DOHH2 (cell line): ENCODE results near the gene SMARCC2.

ENCODE experiments used
- H3F3A ChIP-seq: fragments of 200-600 bp; sonication (generic), shearing (Covaris generic); 2 replicates; pipeline ENCODE4 v1.6.0; 2016; ENCODE audit warnings: antibody characterized with exemption, mild to moderate bottlenecking; ENCODE audit not compliant: control insufficient read depth, insufficient read depth
- H3K27ac ChIP-seq: fragments of 200-600 bp; sonication (generic); 2 replicates; pipeline ENCODE4 v1.5.1; 2014; ENCODE audit warnings: low read depth, mild to moderate bottlenecking, low read length, moderate library complexity
- H3K27me3 ChIP-seq: fragments of 200-600 bp; sonication (generic); 2 replicates; pipeline ENCODE4 v1.6.1; 2014; ENCODE audit warnings: mild to moderate bottlenecking, low read length, mixed read lengths; ENCODE audit not compliant: control insufficient read depth
- H3K36me3 ChIP-seq: fragments of 200-600 bp; sonication (generic); 2 replicates; pipeline ENCODE4 v1.6.1; 2014; ENCODE audit warnings: mild to moderate bottlenecking, low read length, moderate library complexity, mixed read lengths; ENCODE audit not compliant: control insufficient read depth
- H3K4me1 ChIP-seq: fragments of 200-600 bp; sonication (generic); 2 replicates; pipeline ENCODE4 v1.6.1; 2014; ENCODE audit warnings: mild to moderate bottlenecking, low read length, mixed read lengths; ENCODE audit not compliant: control insufficient read depth
- H3K4me2 ChIP-seq: fragments of 200-600 bp; sonication (generic); 2 replicates; pipeline ENCODE4 v1.6.0; 2014; ENCODE audit warnings: mild to moderate bottlenecking, low read length, moderate library complexity
- H3K4me3 ChIP-seq: fragments of 200-600 bp; sonication (generic); 2 replicates; pipeline ENCODE4 v1.5.1; 2014; ENCODE audit warnings: mild to moderate bottlenecking, low read length, mixed read lengths
- H3K79me2 ChIP-seq: fragments of 200-600 bp; sonication (generic); 2 replicates; pipeline ENCODE4 v1.6.1; 2014; ENCODE audit warnings: mild to moderate bottlenecking, low read length, mixed read lengths; ENCODE audit not compliant: control insufficient read depth
- H3K9me2 ChIP-seq: fragments of 200-600 bp; sonication (generic); replicated peaks from 2 replicates; pipeline ENCODE4 v1.6.1; 2014; ENCODE audit warnings: mild to moderate bottlenecking, low read length, mixed read lengths; ENCODE audit not compliant: control insufficient read depth
- H3K9me3 ChIP-seq: fragments of 200-600 bp; sonication (generic); 2 replicates; pipeline ENCODE4 v1.6.1; 2014; ENCODE audit warnings: antibody characterized with exemption, low read length, mixed read lengths; ENCODE audit not compliant: control insufficient read depth, insufficient read depth
- H4K20me1 ChIP-seq: fragments of 200-600 bp; sonication (generic); 2 replicates; pipeline ENCODE4 v1.6.0; 2014; ENCODE audit warnings: low read depth, mild to moderate bottlenecking, antibody characterized with exemption, low read length, moderate library complexity; ENCODE audit not compliant: control insufficient read depth, insufficient read depth
- EZH2phosphoT487 ChIP-seq: fragments of 200-600 bp; sonication (generic); IDR thresholded peaks from 2 replicates; pipeline ENCODE4 v1.6.1; 2017; ENCODE audit warnings: borderline replicate concordance, mild to moderate bottlenecking, antibody characterized with exemption, low read length, moderate library complexity, mixed read lengths
- TF ChIP-seq, protein P1 (sequence below): fragments of 200-600 bp; sonication (generic); IDR thresholded peaks from one replicate; pipeline ENCODE4 v1.5.1; 2014; ENCODE audit warnings: antibody characterized with exemption, mild to moderate bottlenecking, low read depth, low read length; ENCODE audit not compliant: poor library complexity, severe bottlenecking

The SMARCC2 gene

DNA sequence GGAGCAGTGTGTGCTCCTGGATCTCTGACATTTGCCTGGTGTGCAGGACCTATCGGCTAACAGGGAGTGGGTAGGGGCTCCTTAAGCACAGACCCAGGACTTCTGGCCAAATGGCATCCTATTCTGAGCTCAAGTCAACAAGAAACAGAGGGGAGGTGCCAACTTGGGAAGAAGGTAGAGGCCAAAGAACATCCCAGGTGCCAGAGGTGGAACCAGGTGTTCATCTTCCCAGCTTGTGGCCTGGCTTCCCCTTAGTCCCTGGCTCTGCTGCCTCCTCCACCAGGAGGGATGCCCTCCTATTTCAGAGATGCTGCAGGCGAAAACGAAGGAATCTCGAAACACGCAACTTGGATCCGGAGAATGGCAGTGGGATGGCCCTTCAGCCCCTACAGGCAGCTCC lies 46.8 kb upstream of the SMARCC2 start:
- Histone ChIP-seq H3K4me2 (no peak overlapping the region), H3K27ac (no peak overlapping the region), H3K79me2 (no peaks in the 10 kb centered on the region), H3K4me1 (no peaks in the 10 kb centered on the region), H4K20me1 (no peaks in the 10 kb centered on the region), H3K9me3 (no peaks in the 10 kb centered on the region), H3K27me3 (no peaks in the 10 kb centered on the region), H3F3A (no peaks in the 10 kb centered on the region), H3K4me3 (no peak overlapping the region), H3K9me2 (no peaks in the 10 kb centered on the region), H3K36me3 (peaks cover 5% of the 10 kb centered on the region; the same call in 1 of the 2 replicates)
- TF ChIP-seq, protein P1, sequence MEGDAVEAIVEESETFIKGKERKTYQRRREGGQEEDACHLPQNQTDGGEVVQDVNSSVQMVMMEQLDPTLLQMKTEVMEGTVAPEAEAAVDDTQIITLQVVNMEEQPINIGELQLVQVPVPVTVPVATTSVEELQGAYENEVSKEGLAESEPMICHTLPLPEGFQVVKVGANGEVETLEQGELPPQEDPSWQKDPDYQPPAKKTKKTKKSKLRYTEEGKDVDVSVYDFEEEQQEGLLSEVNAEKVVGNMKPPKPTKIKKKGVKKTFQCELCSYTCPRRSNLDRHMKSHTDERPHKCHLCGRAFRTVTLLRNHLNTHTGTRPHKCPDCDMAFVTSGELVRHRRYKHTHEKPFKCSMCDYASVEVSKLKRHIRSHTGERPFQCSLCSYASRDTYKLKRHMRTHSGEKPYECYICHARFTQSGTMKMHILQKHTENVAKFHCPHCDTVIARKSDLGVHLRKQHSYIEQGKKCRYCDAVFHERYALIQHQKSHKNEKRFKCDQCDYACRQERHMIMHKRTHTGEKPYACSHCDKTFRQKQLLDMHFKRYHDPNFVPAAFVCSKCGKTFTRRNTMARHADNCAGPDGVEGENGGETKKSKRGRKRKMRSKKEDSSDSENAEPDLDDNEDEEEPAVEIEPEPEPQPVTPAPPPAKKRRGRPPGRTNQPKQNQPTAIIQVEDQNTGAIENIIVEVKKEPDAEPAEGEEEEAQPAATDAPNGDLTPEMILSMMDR = no peak
- no peak for TF ChIP-seq EZH2phosphoT487

DNA sequence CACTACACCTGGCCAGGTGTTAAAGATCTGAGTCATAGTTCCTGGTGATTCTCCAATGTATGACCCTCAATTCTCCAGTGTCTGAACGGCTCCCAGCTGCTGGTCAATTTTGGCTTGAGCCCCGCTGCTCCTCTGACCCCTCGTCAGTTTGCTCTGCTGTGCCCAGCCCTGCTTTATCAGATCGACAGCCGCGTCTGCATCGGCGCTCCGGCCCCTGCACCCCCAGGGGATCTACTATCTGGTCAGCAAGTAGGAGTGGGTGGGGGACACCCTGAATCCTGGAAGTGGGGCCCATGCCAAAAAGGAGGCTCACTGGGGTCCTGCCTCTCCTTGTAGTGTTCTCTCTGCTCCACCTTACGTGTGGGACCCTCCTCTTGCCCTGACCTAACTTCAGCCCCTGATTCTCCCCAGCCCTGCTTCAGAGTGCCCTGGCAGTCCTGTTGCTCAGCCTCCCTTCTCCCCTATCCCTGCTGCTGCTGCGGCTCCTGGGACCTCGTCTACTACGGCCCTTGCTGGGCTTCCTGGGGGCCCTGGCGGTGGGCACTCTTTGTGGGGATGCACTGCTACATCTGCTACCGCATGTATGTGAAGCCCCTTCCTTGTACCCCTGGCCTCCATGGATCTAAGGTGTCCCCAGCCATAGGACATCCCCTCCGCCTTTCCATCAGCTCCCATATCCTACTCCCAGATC lies 45.6 kb upstream of the SMARCC2 start:
- H3K79me2 ChIP-seq = no peaks in the 10 kb centered on the region
- no peaks in the 10 kb centered on the region for H3K36me3 ChIP-seq
- peaks cover 3% of the 10 kb centered on the region; the same call in 1 of the 2 replicates for H3K4me1 ChIP-seq
- H4K20me1 ChIP-seq = no peaks in the 10 kb centered on the region
- no peaks in the 10 kb centered on the region for H3K9me3 ChIP-seq
- H3K9me2 ChIP-seq = no peaks in the 10 kb centered on the region
- TF ChIP-seq EZH2phosphoT487 = no peak
- TF ChIP-seq, protein P1 = no peak
- no peak overlapping the region for H3K27ac ChIP-seq
- no peak overlapping the region for H3K4me2 ChIP-seq
- H3K4me3 ChIP-seq = no peak overlapping the region
- H3K27me3 ChIP-seq = no peaks in the 10 kb centered on the region
- H3F3A ChIP-seq = no peaks in the 10 kb centered on the region

DNA sequence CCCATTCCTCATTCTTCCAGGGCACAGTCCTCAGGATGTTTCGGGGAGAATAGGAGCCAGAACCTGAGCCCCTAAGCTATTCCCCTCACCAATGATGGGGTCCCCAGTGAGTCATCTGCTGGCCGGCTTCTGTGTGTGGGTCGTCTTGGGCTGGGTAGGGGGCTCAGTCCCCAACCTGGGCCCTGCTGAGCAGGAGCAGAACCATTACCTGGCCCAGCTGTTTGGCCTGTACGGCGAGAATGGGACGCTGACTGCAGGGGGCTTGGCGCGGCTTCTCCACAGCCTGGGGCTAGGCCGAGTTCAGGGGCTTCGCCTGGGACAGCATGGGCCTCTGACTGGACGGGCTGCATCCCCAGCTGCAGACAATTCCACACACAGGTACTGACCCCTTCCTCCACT lies 41.9 kb upstream of the SMARCC2 start:
- Histone ChIP-seq H3K9me2 (no peaks in the 10 kb centered on the region), H3K27ac (no peak overlapping the region), H3K4me3 (no peak overlapping the region), H3K4me2 (no peak overlapping the region), H3K79me2 (no peaks in the 10 kb centered on the region), H4K20me1 (no peaks in the 10 kb centered on the region), H3F3A (no peaks in the 10 kb centered on the region), H3K9me3 (no peaks in the 10 kb centered on the region), H3K27me3 (no peaks in the 10 kb centered on the region), H3K4me1 (peaks cover 3% of the 10 kb centered on the region; the same call in 1 of the 2 replicates), H3K36me3 (peaks cover 4% of the 10 kb centered on the region; the same call in 1 of the 2 replicates)
- TF ChIP-seq, protein P1 = no peak
- TF ChIP-seq EZH2phosphoT487 = no peak
